Measurements from ENCODE around the gene SLC13A5. TPM values are rescaled to one million over a fixed set of nuclear protein-coding genes. Genes with fewer than 3 reads are reported as not detected.
A peak's percentile ranks its signal among the peaks of the same experiment; 100 is the strongest.
"Not testable (repeated sequence)": the region's sequence is repeated elsewhere in the genome, so short reads cannot be mapped to it uniquely, and the experiment has no call there.

SLC13A5 gene
- total RNA-seq, 1 experiment from 2014 or later: not detected

DNA sequence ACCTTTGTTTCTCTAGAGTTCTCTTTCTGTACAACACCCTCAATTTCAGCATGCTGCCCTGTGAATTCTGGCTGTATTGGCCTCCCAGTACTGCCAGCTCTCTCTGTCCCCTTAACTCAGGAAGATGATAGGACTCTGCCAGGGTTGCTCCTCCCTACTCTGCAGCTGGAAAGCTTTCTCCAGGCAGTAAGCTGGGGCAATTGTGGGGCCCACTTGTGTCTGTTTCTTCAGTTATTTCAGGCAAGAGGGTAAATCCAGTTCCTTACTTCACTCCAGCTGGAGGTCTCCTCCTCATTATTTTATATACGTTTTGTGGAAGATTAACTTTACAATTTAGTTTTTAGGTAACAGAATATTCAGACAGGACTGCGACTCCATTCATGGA lies 51.7 kb downstream of the SLC13A5 start:
- no peak for DNase-seq (ENCODE audit: low read depth)

DNA sequence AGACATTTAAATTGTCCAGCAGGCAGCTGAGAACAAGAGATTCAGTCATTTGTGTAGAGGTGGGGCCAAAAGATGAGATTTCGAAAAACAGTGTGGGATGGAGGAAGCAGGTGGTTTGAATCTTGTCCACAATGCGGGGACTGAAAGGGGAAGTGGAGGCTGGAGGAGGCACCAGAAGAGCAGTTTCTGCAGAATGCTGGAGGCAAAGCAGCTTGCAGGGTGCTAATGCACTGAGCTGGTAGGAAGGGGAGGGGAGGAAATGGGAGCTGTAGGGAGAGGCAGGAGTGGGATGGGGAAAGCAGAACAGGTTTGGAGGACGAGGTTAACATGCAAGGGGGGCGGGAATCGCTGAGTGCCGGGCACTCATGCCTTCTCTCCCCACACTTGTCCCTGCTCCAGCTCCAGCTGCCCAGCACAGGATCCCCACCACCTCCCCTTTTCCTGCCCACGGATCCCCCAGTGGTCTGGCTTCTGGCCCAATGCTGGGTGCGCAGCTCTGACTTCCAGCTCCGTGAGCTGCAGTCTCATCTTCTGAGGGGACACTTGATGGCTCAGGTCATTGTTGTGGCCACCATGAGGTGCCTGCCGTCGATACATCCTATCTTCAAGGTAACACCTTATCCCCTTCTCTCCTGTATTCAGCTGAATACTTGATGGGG lies 52.2 kb downstream of the SLC13A5 start:
- DNase-seq (ENCODE audit: low read depth): no peak

DNA sequence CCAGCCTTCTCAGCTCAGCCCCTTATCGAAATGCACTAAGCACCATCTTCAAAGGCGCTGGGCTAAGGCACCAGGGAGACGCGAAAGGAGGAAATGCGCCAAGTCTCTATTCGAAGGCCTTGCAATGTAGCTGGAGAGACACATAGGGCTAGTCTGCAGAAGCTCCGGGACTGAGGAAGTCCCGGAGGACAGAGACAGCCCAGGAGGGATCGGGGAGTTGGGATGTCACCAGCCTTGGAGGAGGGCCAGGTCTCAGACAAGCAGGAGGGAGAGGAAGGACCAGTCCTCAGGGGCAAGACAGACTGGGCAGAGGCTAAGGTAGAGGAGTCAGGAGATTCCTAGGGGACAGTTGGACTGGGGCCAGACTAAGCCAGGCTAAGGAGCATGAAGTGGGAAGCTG lies 53.1 kb downstream of the SLC13A5 start:
- no peak for DNase-seq (ENCODE audit: low read depth)

DNA sequence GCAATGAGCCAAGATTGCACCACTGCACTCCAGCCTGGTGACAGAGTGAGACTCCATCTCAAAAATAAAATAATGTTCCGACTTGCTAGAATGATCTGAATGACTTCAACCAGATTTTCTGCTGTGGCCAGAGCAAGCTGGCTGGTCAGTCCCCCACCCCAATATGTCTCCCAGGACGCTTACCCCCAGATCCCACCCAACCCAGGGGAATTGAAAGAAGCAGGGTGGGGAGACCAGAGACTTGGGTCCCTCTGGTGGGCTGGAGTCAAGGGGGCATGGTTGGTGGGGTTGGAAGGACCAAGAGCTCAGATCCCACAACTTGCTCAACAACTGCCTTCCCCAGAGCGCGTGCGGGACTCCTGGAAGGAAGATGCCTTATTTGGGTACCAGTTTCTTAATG lies 54.8 kb downstream of the SLC13A5 start:
- not testable (repeated sequence) for DNase-seq (ENCODE audit: low read depth)

DNA sequence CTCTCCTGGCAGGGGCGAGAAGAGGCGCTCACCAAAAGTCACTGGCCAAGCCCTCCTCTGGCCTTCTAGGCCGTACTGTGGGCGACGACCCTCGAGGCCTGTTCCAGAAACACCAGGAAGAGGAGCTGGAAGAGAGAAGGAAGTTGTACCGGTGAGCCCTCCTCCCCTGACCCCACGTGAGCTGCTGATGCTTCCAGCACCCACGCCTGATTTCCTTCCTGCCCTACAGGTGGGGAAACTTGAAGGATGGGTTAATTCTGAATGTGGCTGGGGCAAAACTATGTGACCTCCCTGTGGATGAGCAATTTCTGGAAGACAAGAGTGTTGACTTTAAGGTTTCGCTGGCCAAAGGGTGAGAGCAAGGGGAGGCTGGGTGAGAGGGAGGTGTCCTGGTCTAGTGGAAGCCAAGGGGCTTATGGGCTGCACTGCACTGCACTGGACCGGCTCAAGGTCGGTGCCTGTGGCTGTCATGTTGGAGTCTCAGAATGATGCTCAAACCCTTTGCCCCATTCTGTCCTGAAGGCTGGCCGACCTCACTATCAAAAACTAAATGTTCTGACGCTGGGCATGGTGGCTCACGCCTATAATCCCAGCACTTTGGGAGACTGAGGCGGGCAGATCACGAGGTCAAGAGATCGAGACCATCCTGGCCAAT lies 55.4 kb downstream of the SLC13A5 start:
- DNase-seq (ENCODE audit: low read depth): no peak

DNA sequence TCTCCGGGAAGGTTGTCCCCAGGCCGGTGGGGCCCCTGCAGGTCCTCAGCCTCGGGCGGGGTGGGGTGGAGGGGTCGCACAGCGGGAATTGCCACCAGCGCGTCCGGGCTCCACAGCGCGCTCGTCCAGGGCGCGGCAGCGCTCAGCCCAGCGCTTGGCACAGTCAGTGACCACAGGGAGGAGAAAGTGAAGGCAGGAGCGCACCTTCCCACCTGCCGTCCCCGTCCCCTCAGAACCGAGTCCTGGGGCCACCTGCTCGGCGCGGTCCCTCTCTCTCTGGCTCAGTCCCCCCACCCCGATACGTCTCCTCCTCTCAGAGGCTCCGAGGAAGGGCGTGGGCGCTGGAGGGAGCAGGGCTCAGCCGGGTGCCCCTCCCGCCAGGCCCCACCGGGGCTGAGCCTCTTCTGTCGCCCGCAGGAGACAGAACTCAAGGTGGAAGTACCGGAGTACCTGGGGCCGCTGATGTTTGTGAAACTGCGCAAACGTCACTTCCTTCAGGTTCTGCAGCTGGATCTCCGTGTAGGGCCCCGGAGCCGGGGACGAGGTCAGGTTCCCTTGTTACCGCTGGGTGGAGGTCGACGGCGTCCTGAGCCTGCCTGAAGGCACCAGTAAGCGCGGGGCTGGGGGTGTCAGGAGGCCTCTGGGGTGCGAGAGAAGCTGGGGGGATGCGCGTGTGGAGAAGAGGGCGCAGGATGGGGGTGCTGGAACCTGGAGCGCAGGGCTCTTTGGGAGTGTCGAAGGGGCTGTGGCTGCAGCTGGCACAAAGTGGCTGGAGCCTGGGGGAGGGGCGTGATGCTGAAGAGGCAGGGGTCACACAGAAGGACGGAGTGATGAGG lies 56.2 kb downstream of the SLC13A5 start:
- DNase-seq (ENCODE audit: low read depth): not testable (repeated sequence)

DNA sequence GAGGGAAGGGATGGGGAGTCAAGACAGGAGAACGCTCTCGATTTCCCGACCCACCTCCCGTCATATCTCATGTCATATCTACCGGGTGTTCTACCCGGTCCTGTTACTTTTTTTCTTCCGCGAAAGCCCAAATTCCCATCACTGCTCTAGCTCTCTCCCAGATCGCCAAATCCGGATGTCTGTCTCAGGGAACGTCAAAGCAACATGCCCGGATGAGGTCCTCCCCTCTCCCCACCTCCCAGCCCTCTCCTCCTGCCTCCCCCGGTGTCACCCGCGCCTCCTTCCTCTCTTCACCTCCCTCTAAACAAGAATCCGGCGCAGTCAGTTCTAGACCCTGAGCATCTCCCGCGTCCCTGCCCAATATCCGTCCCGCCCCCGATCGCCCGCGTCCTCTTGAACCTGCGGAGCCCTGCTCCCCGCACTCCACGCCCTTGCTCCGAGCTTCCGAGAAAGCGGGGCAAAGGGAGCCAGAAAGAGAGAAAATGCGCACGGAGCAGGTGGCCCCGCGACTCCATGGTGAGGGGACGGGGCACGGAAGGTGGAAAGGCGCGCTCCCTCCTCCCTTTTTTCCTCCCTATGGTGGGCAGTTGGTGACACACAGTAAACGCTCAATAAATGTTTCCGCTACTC lies 57.3 kb downstream of the SLC13A5 start:
- DNase-seq (ENCODE audit: low read depth): not testable (repeated sequence)

DNA sequence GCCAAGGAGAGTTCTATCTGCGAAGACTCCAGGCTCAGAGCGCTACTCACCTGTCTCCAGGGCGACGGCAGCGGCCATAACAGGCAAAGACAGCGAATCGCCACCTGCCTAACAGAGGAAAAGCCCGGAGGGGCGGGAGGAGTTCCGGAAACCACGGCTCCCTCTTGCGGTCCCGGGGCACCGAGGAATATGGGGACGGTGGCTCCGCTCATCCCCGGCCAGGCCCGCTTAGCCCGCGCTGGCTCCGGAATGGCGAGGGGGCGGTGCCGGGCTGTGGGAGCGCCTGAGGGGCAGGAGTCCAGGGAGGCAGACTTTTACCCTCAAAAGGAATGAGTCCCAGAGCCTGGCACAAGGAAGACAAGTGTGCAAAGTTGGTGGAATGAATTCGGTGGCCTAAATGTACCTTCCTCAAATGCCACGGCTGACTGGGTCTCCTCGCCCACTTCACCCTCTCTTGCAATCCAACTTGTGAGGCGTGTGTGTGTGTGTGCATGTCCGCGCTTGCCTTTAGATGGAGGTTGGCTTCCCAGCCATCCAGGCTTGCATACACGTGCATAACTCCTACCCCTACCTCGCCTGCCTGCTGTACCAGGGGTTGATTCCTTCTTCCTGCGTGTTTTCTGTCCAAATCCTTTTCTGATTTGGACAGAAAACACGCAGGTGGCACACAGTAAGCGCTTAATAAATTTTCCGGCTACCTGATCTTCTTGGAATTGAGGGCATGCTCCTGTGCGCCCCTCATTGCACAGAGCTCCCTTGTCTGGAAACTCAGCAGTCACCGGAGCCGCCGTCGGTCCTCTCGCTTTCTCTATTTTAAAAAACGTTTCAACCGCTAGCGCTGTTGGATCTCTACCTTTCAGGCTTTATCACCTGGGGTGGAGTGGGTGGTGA lies 58.1 kb downstream of the SLC13A5 start:
- DNase-seq (ENCODE audit: low read depth): no peak

DNA sequence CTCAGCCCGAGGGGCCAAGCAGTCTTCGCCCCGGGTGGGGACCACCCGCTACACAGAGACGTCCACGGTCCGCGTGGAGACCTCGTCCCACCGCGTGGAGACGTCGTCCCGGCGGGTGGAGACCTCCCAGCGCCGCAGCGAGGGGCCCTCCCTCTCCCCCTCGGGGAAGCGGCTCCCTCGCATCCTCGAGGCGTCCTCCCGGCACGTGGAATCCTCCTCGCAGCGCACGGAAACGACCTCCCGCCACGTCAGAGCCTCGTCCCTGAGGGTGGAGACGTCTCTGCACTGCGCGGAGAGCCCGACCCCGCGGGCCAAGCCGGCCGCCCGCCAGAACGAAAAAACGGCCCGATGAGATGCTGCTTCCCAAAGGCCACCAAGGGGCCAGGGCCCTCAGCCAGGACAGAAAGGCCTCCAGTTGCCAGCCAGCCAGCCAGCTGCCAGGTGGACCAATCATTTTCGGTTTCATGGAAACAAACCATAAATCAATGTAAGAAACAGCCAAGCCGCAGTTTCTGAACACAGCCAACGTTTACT lies 61.2 kb downstream of the SLC13A5 start:
- peak; percentile 74 for DNase-seq (ENCODE audit: low read depth)

DNA sequence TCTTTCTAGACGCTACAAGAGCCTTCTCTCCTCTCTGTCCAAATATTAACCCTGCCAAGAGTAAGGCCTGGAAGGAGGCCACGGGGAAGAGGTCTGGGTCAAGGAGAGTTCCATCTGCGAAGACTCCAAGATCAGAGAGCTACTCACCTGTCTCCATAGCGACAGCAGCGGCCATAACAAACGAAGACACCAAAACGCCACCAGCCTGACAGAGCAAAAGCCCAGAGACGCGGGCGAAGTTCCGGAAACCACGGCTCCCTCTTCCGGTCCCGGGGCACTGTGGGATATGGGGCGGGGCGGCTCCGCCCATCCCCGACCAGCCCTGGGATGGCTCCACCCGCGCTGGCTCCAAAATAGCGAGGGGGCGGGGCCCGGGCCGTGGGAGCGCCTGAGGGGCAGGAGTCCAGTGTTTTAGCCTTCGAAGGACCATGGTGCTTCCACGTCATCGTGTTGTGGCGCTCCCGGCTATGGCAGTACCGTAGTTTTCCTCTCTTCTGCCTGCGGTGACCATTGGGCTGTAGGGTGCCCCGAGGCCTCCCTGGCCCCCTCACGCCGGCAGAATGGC lies 61.7 kb downstream of the SLC13A5 start, which contains the start of the genes C17orf100 and MED31:
C17orf100 (plus strand) TSS at position 409 of the 565 bp plus-strand sequence; CDS start at position 561, 152 bp downstream.
MED31 (minus strand) TSS at position 252 of the 565 bp plus-strand sequence; CDS start at position 175, 77 bp downstream.
- peak; percentile 95 for DNase-seq (ENCODE audit: low read depth)

DNA sequence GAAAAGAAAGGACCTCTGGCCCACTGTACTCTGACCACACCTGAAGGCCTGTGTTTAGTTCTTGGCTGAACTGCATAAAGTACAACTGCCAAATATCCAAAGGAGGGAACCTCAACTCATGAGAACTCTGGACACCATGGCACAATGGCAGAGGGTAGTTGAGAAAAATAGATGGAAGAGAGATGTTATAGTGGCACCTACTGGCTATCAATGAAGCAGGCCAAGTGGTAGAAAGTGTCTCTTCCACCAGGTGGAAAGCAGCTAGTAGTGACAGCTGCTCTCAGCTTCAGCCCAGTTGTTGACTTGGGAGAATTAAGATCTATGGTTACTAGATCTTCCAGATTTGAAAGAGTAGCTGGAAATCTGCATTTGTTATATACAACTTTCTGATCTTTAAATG lies 65.0 kb downstream of the SLC13A5 start:
- DNase-seq (ENCODE audit: low read depth): peak; percentile 34

DNA sequence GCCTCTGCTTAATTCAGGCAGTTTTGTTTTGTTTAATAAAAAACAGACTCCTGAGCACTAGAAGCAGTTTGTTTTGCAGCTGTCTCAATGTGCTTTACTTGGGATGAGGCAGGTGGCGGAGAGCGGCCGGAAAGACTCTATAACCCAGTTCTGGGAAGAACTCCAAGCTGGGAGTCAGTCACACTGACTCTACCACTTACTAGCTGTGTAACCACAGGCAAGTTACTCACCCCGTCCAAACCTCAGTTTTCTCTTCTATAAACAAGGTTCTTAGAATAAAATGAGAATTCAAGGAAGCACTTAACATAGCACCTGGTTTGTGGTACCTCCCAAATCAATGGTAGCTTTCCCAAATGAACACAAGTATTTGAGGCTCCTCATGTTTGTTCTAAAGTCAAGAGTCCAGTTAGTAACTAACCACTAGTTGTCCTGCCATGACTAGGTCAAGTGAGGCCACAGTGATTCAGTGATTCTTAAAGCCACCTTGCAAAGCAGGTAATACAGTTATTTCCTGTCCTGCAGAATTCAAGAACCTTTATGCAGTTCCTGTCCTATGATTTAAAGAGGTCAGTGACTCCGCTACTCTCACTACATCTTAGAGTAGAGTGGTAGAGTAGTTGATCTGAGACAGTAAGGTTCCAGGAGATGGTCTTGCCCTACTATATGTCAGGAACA lies 69.6 kb downstream of the SLC13A5 start:
- DNase-seq (ENCODE audit: low read depth): peak; percentile 95

DNA sequence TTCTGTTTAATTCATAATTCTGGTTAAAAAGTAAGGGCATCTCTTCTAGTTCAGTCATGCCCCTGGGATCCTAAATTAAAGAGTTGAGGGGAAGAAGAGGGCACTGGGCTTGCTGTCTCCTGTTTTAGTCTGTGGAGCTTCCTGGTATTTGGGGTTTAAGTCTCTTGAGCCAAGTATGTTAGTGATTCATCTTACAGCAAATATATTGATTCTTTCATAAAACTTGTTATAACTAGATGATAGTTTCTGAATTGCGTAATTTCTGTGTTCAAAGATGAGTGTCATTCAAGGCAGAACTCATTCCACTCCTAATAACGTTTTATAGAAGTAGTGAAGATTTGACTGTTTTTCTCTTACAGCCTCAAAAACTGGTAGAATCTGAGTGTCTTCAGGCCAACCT lies 70.6 kb downstream of the SLC13A5 start:
- DNase-seq (ENCODE audit: low read depth): peak; percentile 11

DNA sequence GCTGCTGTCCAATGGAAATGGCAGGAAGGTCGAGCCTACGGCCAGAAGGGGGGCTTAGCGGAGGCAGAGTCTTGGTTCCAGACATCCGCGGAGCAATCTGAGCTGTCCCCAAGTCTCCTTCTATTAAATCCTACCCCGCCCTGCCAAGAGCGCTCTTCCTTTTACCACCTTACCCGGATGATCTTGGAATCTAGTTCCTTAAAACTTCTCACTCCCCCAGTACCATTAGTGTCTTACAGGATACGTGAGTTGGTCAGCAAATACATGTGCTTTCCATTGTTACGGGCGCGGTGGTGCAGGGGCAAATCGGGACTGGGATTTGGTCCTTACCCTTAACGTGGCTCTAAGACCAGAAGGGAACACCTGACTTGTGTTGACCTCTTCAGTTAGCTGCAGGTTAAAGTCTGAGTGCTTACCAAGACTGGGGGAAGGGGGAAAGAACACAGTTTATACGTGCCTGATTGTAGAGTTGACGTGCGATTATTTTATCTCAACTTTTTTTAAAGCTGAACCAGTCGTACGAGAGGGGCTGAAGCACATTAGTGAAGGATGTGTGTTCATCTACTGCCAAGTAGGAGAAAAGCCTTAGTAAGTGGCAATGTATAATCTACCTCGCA lies 71.8 kb downstream of the SLC13A5 start:
- peak; percentile 40 for DNase-seq (ENCODE audit: low read depth)

DNA sequence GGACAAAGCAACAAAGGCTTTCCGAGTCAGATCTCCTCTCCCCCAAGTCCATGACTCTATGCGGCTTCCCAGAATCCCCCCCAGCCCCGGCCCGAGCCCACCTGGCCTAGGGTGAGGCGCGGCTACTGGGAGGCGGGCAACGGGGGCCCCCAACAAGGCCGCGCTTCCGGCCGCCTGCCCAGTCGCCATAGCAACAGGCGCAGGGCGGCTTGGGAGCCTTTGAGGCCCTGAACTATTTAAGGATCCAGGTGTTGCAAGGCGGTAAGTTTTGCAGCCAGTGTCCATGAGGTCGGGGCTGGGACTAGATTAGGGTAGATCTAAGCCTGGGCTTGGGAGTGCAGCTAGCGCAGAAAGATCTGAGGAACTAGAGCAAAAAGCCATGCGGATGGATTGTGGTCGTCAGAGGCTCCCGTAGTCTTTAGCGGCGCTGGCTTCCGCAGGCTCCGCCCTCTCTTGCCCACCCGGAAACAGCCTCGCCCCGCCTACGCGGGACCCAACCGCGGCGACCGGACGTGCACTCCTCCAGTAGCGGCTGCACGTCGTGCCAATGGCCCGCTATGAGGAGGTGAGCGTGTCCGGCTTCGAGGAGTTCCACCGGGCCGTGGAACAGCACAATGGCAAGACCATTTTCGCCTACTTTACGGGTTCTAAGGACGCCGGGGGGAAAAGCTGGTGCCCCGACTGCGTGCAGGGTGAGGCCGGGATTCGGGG lies 72.5 kb downstream of the SLC13A5 start, which contains the start of the genes KIAA0753 and TXNDC17:
KIAA0753 (minus strand) TSS at position 176 of the 711 bp plus-strand sequence. CDS start 5,608 bp downstream, outside the sequence.
TXNDC17 (plus strand) TSS at position 525 of the 711 bp plus-strand sequence; CDS start at position 548, 23 bp downstream.
- peak; percentile 87 for DNase-seq (ENCODE audit: low read depth)

DNA sequence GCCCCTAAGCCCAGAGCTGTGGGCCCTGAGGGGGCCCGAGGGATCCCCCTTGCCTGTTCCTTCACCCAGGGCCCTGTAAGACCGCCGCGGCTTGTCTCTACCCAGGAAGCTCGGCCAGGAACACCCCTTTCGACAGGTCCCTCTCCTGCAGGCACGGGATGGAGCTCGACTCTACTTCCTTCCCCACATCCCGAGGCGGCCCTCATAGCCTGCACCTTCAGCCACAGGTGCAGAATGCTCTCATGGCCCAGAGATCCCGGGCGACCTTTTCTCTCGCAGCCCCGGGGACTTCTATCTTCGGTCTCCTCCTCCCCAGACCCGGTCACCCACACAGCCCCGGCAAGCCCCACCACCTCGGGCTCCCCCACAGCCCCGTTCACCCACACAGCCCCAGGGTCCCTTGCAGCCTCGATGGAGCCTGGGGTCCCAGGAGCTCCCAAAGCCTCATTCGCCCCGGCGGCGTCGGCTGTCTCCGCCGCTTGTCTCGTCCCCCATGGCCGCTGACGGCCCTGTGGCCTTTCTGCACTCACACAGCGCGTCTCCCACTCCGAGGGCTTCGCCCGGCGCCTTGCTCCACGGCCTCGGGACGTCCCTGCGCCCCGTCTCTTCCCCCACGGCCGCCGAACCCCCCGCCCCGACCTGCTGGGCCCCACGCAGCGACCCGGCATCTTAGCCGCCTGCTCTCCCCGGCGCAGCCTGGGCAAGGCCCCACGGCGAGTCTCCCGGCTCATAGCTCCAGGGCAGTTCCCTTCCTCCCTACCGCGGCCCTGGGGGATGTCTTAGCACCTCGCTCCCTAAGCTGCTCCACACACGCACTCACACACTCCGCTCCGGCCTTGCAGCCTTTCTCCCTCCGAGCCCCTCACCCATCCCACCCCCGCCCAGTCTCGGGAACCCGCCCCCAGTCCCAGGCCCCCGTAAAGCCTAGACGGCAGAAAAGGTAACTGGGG lies 73.3 kb downstream of the SLC13A5 start:
- DNase-seq (ENCODE audit: low read depth): peak; percentile 48

DNA sequence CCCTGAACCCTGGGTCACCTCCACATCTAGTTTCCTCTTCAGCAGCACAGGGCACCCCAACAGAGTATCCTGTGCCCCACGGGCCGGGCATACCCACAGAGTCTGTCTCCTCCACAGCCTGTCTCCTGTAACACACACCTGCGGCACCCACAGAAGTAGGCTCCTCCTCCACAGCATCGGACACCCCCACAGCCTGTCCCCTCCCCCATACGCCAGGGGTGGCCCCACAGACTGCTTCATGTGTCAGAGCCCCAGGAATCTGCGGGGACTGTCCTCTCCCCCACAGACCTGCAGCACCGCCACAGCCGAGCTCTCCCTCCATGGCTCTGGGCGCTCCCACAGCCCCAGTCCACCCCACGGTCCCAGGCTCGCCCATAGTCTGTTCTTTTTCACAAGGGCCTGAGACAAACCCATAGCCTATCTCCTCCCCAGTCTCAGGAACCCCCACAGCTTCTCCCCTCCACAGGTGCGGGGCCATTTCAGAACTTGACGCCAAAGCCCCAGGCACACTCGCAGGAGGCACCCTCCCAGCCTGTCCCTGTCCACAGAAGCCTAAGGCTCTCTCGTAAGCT lies 74.1 kb downstream of the SLC13A5 start:
- no peak for DNase-seq (ENCODE audit: low read depth)

Measured in M059J (cell line).